ENCODE data around the gene ZNF526.

DNA sequence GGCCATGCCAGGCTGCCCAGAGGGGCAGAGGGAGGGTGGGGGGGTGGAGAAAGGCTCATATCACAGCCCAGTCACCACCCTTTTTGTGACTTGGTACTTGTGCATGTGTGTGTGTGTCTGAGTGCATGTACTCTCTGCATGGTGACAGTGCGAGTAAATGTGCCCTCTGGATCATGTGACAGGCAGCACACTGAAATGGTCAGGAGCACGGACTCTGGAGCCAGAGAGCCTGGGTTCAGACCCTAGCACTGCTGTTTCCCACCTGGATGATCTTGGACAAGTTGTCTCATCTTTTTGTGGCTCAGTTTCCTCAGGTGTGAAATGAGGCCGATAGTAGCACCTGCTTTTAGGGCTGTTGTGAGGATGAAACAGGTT is 50.9 kb downstream of the ZNF526 start:
- TF ChIP-seq, protein P1, sequence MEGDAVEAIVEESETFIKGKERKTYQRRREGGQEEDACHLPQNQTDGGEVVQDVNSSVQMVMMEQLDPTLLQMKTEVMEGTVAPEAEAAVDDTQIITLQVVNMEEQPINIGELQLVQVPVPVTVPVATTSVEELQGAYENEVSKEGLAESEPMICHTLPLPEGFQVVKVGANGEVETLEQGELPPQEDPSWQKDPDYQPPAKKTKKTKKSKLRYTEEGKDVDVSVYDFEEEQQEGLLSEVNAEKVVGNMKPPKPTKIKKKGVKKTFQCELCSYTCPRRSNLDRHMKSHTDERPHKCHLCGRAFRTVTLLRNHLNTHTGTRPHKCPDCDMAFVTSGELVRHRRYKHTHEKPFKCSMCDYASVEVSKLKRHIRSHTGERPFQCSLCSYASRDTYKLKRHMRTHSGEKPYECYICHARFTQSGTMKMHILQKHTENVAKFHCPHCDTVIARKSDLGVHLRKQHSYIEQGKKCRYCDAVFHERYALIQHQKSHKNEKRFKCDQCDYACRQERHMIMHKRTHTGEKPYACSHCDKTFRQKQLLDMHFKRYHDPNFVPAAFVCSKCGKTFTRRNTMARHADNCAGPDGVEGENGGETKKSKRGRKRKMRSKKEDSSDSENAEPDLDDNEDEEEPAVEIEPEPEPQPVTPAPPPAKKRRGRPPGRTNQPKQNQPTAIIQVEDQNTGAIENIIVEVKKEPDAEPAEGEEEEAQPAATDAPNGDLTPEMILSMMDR (IDR thresholded peaks at IDR 0.05; ENCODE audit: low read length), result no peak
- no peak for TF ChIP-seq EZH2 (IDR thresholded peaks at IDR 0.05; ENCODE audit: borderline replicate concordance, low read length)
